Neural cell (in vitro differentiated cells): ENCODE measurements around the gene F2. TPM values are rescaled to one million over a fixed set of nuclear protein-coding genes. Genes with fewer than 3 reads are reported as not detected.

Source experiments
- H2AFZ ChIP-seq: fragments of 200-600, 300-800 bp; sonication (generic), shearing (Covaris generic); 2 replicates; pipeline ENCODE4 v1.6.0; 2014; ENCODE audit warnings: low read depth, mild to moderate bottlenecking, antibody characterized with exemption, low read length, moderate library complexity
- H3F3A ChIP-seq: fragments of 200-600 bp; shearing (Covaris generic); 2 replicates; pipeline ENCODE4 v1.6.1; 2016; ENCODE audit warnings: mild to moderate bottlenecking, moderate library complexity, mixed read lengths, antibody characterized with exemption, low read length; ENCODE audit not compliant: insufficient read depth, poor library complexity, severe bottlenecking
- H3K27ac ChIP-seq: fragments of 200-600, 300-800 bp; sonication (generic), shearing (Covaris generic); 2 replicates; pipeline ENCODE4 v1.5.1; 2014; ENCODE audit warnings: mild to moderate bottlenecking, low read length, moderate library complexity
- H3K27me3 ChIP-seq: fragments of 300-800, 200-600 bp; sonication (generic), shearing (Covaris generic); 2 replicates; pipeline ENCODE4 v1.6.0; 2014; ENCODE audit warnings: mild to moderate bottlenecking, low read depth, low read length, moderate library complexity; ENCODE audit not compliant: insufficient read depth
- H3K36me3 ChIP-seq: fragments of 300-800, 200-600 bp; sonication (generic), shearing (Covaris generic); 2 replicates; pipeline ENCODE4 v1.5.1; 2014; ENCODE audit warnings: mild to moderate bottlenecking, antibody characterized with exemption, low read length, moderate library complexity; ENCODE audit not compliant: insufficient read depth
- H3K4me2 ChIP-seq: fragments of 300-800, 200-600 bp; sonication (generic), shearing (Covaris generic); 2 replicates; pipeline ENCODE4 v1.6.0; 2014; ENCODE audit warnings: mild to moderate bottlenecking, low read length
- H3K4me3 ChIP-seq: fragments of 300-800, 200-600 bp; sonication (generic), shearing (Covaris generic); 2 replicates; pipeline ENCODE4 v1.5.1; 2014; ENCODE audit warnings: mild to moderate bottlenecking, low read length, moderate library complexity
- H3K79me2 ChIP-seq: fragments of 200-600 bp; shearing (Covaris generic); replicated peaks from 2 replicates; pipeline ENCODE4 v1.6.0; 2014; ENCODE audit warnings: mild to moderate bottlenecking, low read length, moderate library complexity; ENCODE audit not compliant: insufficient read depth
- H3K9ac ChIP-seq: fragments of 300-800, 200-600 bp; sonication (generic), shearing (Covaris generic); 2 replicates; pipeline ENCODE4 v1.6.1; 2016; ENCODE audit warnings: mild to moderate bottlenecking, low read length, mixed read lengths
- H3K9me2 ChIP-seq: fragments of 200-600 bp; shearing (Covaris generic); 2 replicates; pipeline ENCODE4 v1.6.1; 2016; ENCODE audit warnings: mild to moderate bottlenecking, low read length, mixed read lengths; ENCODE audit not compliant: insufficient read depth
- H3K9me3 ChIP-seq: fragments of 200-600, 300-800 bp; sonication (generic), shearing (Covaris generic); 2 replicates; pipeline ENCODE4 v1.6.1; 2016; ENCODE audit warnings: mild to moderate bottlenecking, mixed run types, low read length, moderate library complexity, mixed read lengths
- H4K20me1 ChIP-seq: fragments of 200-600 bp; shearing (Covaris generic); 2 replicates; pipeline ENCODE4 v1.6.1; 2016; ENCODE audit warnings: mild to moderate bottlenecking, mixed run types; ENCODE audit not compliant: insufficient read depth
- CTCF ChIP-seq: fragments of 450-650 bp; IDR thresholded peaks from 2 replicates; pipeline ENCODE4 v1.5.1; 2014; ENCODE audit warnings: antibody characterized with exemption, mild to moderate bottlenecking, moderate library complexity; ENCODE audit not compliant: poor library complexity, severe bottlenecking
- EP300 ChIP-seq: fragments of 450-650 bp; conservative IDR thresholded peaks from 2 replicates; pipeline ENCODE4 v1.6.1; 2014; ENCODE audit warnings: antibody characterized with exemption, mild to moderate bottlenecking, moderate library complexity; ENCODE audit not compliant: poor library complexity, severe bottlenecking
- EZH2 ChIP-seq: fragments of 200-600, 300-800 bp; shearing (Covaris generic), sonication (generic); IDR thresholded peaks from 2 replicates; pipeline ENCODE4 v1.6.1; 2014; ENCODE audit warnings: antibody characterized with exemption, low read length, borderline replicate concordance, mild to moderate bottlenecking; ENCODE audit not compliant: insufficient read depth, poor library complexity, severe bottlenecking
- MXI1 ChIP-seq: fragments of 450-650 bp; conservative IDR thresholded peaks from 2 replicates; pipeline ENCODE4 v1.6.1; 2014; ENCODE audit warnings: antibody characterized with exemption, mild to moderate bottlenecking; ENCODE audit not compliant: poor library complexity, severe bottlenecking
- POLR2AphosphoS5 ChIP-seq: IDR thresholded peaks from 2 replicates; pipeline ENCODE4 v1.6.1; 2012
- RAD21 ChIP-seq: fragments of 450-650 bp; conservative IDR thresholded peaks from 2 replicates; pipeline ENCODE4 v1.6.1; 2014; ENCODE audit warnings: antibody characterized with exemption, mild to moderate bottlenecking, moderate library complexity
- REST ChIP-seq: IDR thresholded peaks from 2 replicates; pipeline ENCODE4 v1.6.1; 2012; ENCODE audit warnings: borderline replicate concordance
- SMC3 ChIP-seq: fragments of 450-650 bp; conservative IDR thresholded peaks from 2 replicates; pipeline ENCODE4 v1.6.1; 2014; ENCODE audit warnings: antibody characterized with exemption, mild to moderate bottlenecking, moderate library complexity; ENCODE audit not compliant: poor library complexity
- TAF1 ChIP-seq: IDR thresholded peaks from 2 replicates; pipeline ENCODE4 v1.6.1; 2012; ENCODE audit warnings: low read depth
- polyA plus RNA-seq: library from polyadenylated mRNA; depleted of rRNA; stranded (reverse); fragments of >200 nt; gene quantifications from 2 replicates; pipeline ENCODE4 v1.2.3, GENCODE V29; 2014
- small RNA-seq, 3 experiments: library from RNA; depleted of rRNA; stranded (forward); fragments of <200 nt; gene quantifications; one replicate each; pipeline ENCODE3, GENCODE V24; 2012

F2 gene
- polyA plus RNA-seq, 1 donor from 2014 or later = 0.94 TPM

- H3K36me3 ChIP-seq = no peaks in the 10 kb centered on the region
- H4K20me1 ChIP-seq = no peaks in the 10 kb centered on the region
- H3K9me3 ChIP-seq = no peaks in the 10 kb centered on the region
- no peaks in the 10 kb centered on the region for H3K9me2 ChIP-seq
- no peaks in the 10 kb centered on the region for H3F3A ChIP-seq
- H3K4me2 ChIP-seq = no peak overlapping the region
- H3K4me3 ChIP-seq = no peak overlapping the region
- no peak for TF ChIP-seq EP300
- no peak for TF ChIP-seq SMC3
- TF ChIP-seq EZH2 = no peak
- no peak for TF ChIP-seq POLR2AphosphoS5
- no peak for TF ChIP-seq CTCF
- no peak for TF ChIP-seq REST
- TF ChIP-seq TAF1 = no peak
- TF ChIP-seq RAD21 = no peak
- no peak for TF ChIP-seq MXI1
- H3K27ac ChIP-seq = no peak overlapping the region
- no peak overlapping the region for H3K9ac ChIP-seq
- H3K79me2 ChIP-seq = no peaks in the 10 kb centered on the region
- no peaks in the 10 kb centered on the region for H3K27me3 ChIP-seq
- H2AFZ ChIP-seq = no peak overlapping the region
These were observed 59.4 kb downstream of the F2 start for GRCh38 chr11:46778416-46778815.

Small RNAs within 50 kb of the gene (small RNA-seq; reads per million reads assigned to genes)
- gene MIR5582 (0.08 to 6.1 (median 4.0) reads per million in 3 experiments), gene RF00573 (0 reads per million in 3 experiments), gene SNORD67 (442 to 566 (median 501) reads per million in 3 experiments)

Other genes starting within 250 kb of the F2 start
- gene AMBRA1, start 125.2 kb upstream of the F2 start, polyA plus RNA-seq = 34.5 and 37.6 TPM in 2 replicates
- gene HARBI1, start 102.0 kb upstream of the F2 start, polyA plus RNA-seq = 5.4 and 9.5 TPM in 2 replicates
- gene ATG13, start 101.7 kb upstream of the F2 start, polyA plus RNA-seq = 21.1 and 28.5 TPM in 2 replicates
- gene ARHGAP1, start 18.6 kb upstream of the F2 start, polyA plus RNA-seq = 8.9 and 9.3 TPM in 2 replicates
- gene ZNF408, start 18.2 kb upstream of the F2 start, polyA plus RNA-seq = 9.1 and 15.5 TPM in 2 replicates
- 82.4 and 90.3 TPM in 2 replicates for gene CKAP5, start 127.1 kb downstream of the F2 start, polyA plus RNA-seq
- 0.18 TPM in 1 of 2 replicates, not detected in the other for gene LRP4, start 199.3 kb downstream of the F2 start, polyA plus RNA-seq
- 46.4 and 64.3 TPM in 2 replicates for gene CSTPP1, start 217.5 kb downstream of the F2 start, polyA plus RNA-seq